Smooth muscle cell (in vitro differentiated cells): ENCODE data around the gene RSRC1. TPM values are rescaled to one million over a fixed set of nuclear protein-coding genes. Genes with fewer than 3 reads are reported as not detected.

Source experiments
- DNase-seq: peaks from one replicate; lab custom pipeline; 2025; ENCODE audit not compliant: unreplicated experiment; lab: John Stamatoyannopoulos, UW
- H2AFZ ChIP-seq: fragments of 200-600 bp; sonication (generic); 2 replicates; pipeline ENCODE4 v1.6.0; 2016; ENCODE audit warnings: antibody characterized with exemption, low read depth, mild to moderate bottlenecking
- H3F3A ChIP-seq: fragments of 200-600 bp; sonication (generic); 2 replicates; pipeline ENCODE4 v1.6.0; 2017; ENCODE audit warnings: antibody characterized with exemption, low read depth
- H3K27ac ChIP-seq: fragments of 200-600 bp; sonication (generic); 2 replicates; pipeline ENCODE4 v1.5.1; 2016; ENCODE audit warnings: low read depth, mild to moderate bottlenecking
- H3K27me3 ChIP-seq: fragments of 200-600 bp; sonication (generic); 2 replicates; pipeline ENCODE4 v1.6.1; 2016; ENCODE audit warnings: low read depth, mild to moderate bottlenecking
- H3K36me3 ChIP-seq: fragments of 200-600 bp; sonication (generic); 2 replicates; pipeline ENCODE4 v1.5.1; 2016; ENCODE audit warnings: low read depth
- H3K4me1 ChIP-seq: fragments of 200-600 bp; sonication (generic); 2 replicates; pipeline ENCODE4 v1.5.1; 2016; ENCODE audit warnings: low read depth
- H3K4me2 ChIP-seq: fragments of 200-600 bp; sonication (generic); 2 replicates; pipeline ENCODE4 v1.6.0; 2016; ENCODE audit warnings: mild to moderate bottlenecking
- H3K4me3 ChIP-seq: fragments of 200-600 bp; sonication (generic); 2 replicates; pipeline ENCODE4 v1.5.1; 2016; ENCODE audit warnings: mild to moderate bottlenecking
- H3K79me2 ChIP-seq: fragments of 200-600 bp; sonication (generic); 2 replicates; pipeline ENCODE4 v1.6.0; 2016; ENCODE audit warnings: low read depth, mild to moderate bottlenecking
- H3K9ac ChIP-seq: fragments of 200-600 bp; sonication (generic); 2 replicates; pipeline ENCODE4 v1.6.0; 2016; ENCODE audit warnings: low read depth
- H3K9me3 ChIP-seq: fragments of 200-600 bp; sonication (generic); replicated peaks from 2 replicates; pipeline ENCODE4 v1.5.1; 2016; ENCODE audit warnings: low read depth
- H4K20me1 ChIP-seq: fragments of 200-600 bp; sonication (generic); 2 replicates; pipeline ENCODE4 v1.6.0; 2016; ENCODE audit warnings: low read depth
- CTCF ChIP-seq: fragments of 200-600 bp; sonication (generic); IDR thresholded peaks from 2 replicates; pipeline ENCODE4 v1.5.1; 2017; ENCODE audit warnings: borderline replicate concordance, mild to moderate bottlenecking, antibody characterized with exemption; ENCODE audit not compliant: insufficient read depth, poor library complexity, severe bottlenecking
- WGBS: methylation state at CpG from one replicate; pipeline ENCODE4 v1.1.7; 2016; ENCODE audit warnings: low lambda C conversion rate; 5-methylcytosine and 5-hydroxymethylcytosine counted together
- polyA plus RNA-seq: library from polyadenylated mRNA; unstranded; fragments of >200 nt; fragmentation: Nextera tagmentation; extraction: Ambion mirVana; gene quantifications from 2 replicates; pipeline ENCODE4 v1.2.1, GENCODE V29; 2016
- total RNA-seq: library from RNA; depleted of rRNA; stranded (reverse); fragments of >200 nt; gene quantifications from 2 replicates; pipeline ENCODE4 v1.2.3, GENCODE V29; 2014

Gene RSRC1
- total and polyA plus RNA-seq, 2 experiments from 2014 or later = 18.5 to 43.9 TPM

- Histone ChIP-seq H3K36me3 (no peaks in the 10 kb centered on the region), H3K9ac (no peak overlapping the region), H4K20me1 (no peaks in the 10 kb centered on the region), H3K4me3 (no peak overlapping the region), H3K4me2 (no peak overlapping the region), H3K79me2 (no peaks in the 10 kb centered on the region), H3K4me1 (no peaks in the 10 kb centered on the region), H2AFZ (no peak overlapping the region), H3F3A (no peaks in the 10 kb centered on the region), H3K27me3 (no peaks in the 10 kb centered on the region), H3K9me3 (no peaks in the 10 kb centered on the region), H3K27ac (no peak overlapping the region)
- WGBS = 81% methylated on average over 1 of the region's 1 CpG
- no peak for TF ChIP-seq CTCF
- no peak for DNase-seq
Measured at GRCh38 chr3:158347966-158348365, 238.1 kb downstream of the RSRC1 start.

GRCh38 chr3:158350971-158351370, 241.1 kb downstream of the RSRC1 start:
- no peaks in the 10 kb centered on the region for H3K4me1 ChIP-seq
- no peak for TF ChIP-seq CTCF
- H3K9ac ChIP-seq = no peak overlapping the region
- H3K27ac ChIP-seq = no peak overlapping the region
- 95% methylated on average over 4 of the region's 4 CpGs for WGBS
- no peaks in the 10 kb centered on the region for H3K36me3 ChIP-seq
- no peaks in the 10 kb centered on the region for H3K9me3 ChIP-seq
- H3K4me2 ChIP-seq = no peak overlapping the region
- H4K20me1 ChIP-seq = no peaks in the 10 kb centered on the region
- no peaks in the 10 kb centered on the region for H3K79me2 ChIP-seq
- no peak overlapping the region for H2AFZ ChIP-seq
- no peaks in the 10 kb centered on the region for H3K27me3 ChIP-seq
- no peaks in the 10 kb centered on the region for H3F3A ChIP-seq
- no peak for DNase-seq
- H3K4me3 ChIP-seq = no peak overlapping the region

DNA sequence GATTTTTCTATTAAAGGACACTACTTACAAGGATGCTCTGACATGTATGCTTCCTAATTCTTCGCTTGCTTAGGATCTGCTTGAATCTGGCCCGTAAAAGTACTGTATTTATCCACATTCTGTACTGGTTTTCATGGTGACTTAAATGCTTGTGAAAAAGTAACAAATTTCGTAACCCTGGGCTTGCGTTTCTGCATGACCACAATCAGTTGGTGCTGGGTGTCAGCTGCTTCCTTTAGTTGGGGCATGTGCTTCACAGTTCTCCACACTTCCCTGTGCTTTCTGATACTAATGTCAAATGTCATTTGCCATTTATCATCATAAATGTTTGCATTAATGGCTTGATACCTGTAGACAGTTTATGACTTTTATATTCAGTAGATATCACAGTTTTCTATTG, 242.7 kb downstream of the RSRC1 start:
- DNase-seq = no peak
- WGBS = 80% methylated on average over 4 of the region's 4 CpGs
- Histone ChIP-seq H2AFZ (no peak overlapping the region), H4K20me1 (no peaks in the 10 kb centered on the region), H3K4me1 (no peaks in the 10 kb centered on the region), H3F3A (no peaks in the 10 kb centered on the region), H3K79me2 (no peaks in the 10 kb centered on the region), H3K4me2 (no peak overlapping the region), H3K4me3 (no peak overlapping the region), H3K27me3 (no peaks in the 10 kb centered on the region), H3K9ac (no peak overlapping the region), H3K27ac (no peak overlapping the region), H3K36me3 (no peaks in the 10 kb centered on the region), H3K9me3 (no peaks in the 10 kb centered on the region)
- TF ChIP-seq CTCF = no peak

DNA sequence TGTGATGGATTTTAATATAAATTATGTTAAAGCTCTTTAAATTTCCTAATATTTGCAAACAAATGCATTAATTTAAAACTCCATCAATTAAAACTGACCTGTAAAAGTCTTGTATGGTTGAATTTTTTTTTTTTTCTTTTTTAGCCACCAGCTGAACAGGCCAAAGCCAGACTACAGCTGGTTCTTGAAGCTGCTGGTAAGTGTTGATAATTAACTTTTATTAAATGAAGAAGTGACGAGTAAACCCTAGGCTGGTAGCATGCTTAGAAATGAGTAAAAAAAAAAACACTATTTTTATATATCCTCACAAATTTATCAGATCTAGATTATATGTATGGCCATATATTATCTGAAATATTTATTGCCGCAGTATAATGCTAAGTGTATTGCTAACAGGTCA, 244.8 kb downstream of the RSRC1 start:
- Histone ChIP-seq H3K9me3 (no peaks in the 10 kb centered on the region), H3K4me1 (no peaks in the 10 kb centered on the region), H3K27me3 (no peaks in the 10 kb centered on the region), H3F3A (no peaks in the 10 kb centered on the region), H3K79me2 (no peaks in the 10 kb centered on the region), H3K27ac (no peak overlapping the region), H3K4me2 (no peak overlapping the region), H2AFZ (no peak overlapping the region), H3K9ac (no peak overlapping the region), H4K20me1 (no peaks in the 10 kb centered on the region), H3K4me3 (no peak overlapping the region), H3K36me3 (no peaks in the 10 kb centered on the region)
- TF ChIP-seq CTCF = no peak
- WGBS = 97% methylated on average over 2 of the region's 2 CpGs
- no peak for DNase-seq
